ENCODE results near the gene PLEKHF1.

DNA sequence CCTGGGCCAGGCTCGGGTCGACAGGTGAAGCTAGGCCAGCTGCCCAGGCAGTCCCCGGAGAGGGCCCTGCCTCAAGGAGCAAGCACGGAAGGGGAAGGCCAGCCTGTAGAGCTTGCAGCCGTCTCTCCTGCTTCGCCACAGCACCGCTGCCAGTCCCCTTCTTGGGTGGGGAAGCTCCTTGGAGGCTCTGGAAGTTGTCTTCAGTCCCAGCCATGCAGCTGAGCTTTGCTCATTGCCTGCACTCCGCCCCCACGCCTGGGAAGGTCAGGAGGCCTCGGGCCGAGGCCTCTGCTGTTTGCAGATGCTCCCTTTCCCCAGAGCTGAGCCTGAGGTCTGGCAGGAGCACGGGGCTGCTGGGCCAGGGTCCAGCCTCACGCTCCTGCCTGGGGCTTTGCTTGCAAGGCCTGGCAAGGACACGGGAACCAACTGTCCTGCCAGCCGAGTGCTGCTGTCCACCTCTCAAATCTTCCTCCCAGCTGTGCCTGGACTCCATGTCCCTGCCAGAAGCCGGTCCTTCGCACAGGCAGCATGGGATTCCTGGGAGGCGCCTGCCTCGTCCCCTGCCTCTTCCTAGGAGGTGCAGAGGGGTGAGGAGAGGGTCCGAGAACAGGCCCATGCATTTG is 13.3 kb downstream of the PLEKHF1 start:
- TF ChIP-seq, protein P1, sequence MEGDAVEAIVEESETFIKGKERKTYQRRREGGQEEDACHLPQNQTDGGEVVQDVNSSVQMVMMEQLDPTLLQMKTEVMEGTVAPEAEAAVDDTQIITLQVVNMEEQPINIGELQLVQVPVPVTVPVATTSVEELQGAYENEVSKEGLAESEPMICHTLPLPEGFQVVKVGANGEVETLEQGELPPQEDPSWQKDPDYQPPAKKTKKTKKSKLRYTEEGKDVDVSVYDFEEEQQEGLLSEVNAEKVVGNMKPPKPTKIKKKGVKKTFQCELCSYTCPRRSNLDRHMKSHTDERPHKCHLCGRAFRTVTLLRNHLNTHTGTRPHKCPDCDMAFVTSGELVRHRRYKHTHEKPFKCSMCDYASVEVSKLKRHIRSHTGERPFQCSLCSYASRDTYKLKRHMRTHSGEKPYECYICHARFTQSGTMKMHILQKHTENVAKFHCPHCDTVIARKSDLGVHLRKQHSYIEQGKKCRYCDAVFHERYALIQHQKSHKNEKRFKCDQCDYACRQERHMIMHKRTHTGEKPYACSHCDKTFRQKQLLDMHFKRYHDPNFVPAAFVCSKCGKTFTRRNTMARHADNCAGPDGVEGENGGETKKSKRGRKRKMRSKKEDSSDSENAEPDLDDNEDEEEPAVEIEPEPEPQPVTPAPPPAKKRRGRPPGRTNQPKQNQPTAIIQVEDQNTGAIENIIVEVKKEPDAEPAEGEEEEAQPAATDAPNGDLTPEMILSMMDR (conservative IDR thresholded peaks at IDR 0.05 in 1 of 2, IDR thresholded peaks at IDR 0.05 in 1 of 2; ENCODE audit: low read depth in 1 of 2, low read length in 2 of 2), result no peak
- TF ChIP-seq EZH2 (IDR thresholded peaks at IDR 0.05; ENCODE audit: low read length, missing control alignments), result no peak

Data from fibroblast of lung (primary cell).